OCI-LY7 (cell line): Measurements from ENCODE around the gene DUSP28. TPM values are rescaled to one million over a fixed set of nuclear protein-coding genes. Genes with fewer than 3 reads are reported as not detected.

Source experiments
- BruUV-seq: library from RNA; stranded (reverse); fragments of 400-500 nt; replicated peaks from 2 replicates; lab custom pipeline; 2021; lab: Mats Ljungman, UMichigan
- CTCF ChIA-PET: fragments of 300-600 bp; sonication (Branson Sonifier 250); formaldehyde crosslinking; loops from one replicate; lab custom pipeline; 2022; ENCODE audit warnings: antibody characterized with exemption; ENCODE audit not compliant: unreplicated experiment; lab: Charles Lee
- POLR2A ChIA-PET: fragments of 300-600 bp; sonication (Branson Sonifier 250); formaldehyde crosslinking; loops from one replicate; lab custom pipeline; 2022; ENCODE audit warnings: antibody characterized with exemption; lab: Charles Lee
- DNase-seq: peaks from one replicate; pipeline ENCODE4 v3.0.0-alpha.2; 2015; ENCODE audit warnings: low spot score
- H2AFZ ChIP-seq: fragments of 200-600 bp; sonication (generic), shearing (Covaris generic); 2 replicates; pipeline ENCODE4 v1.6.1; 2014; ENCODE audit warnings: mild to moderate bottlenecking, antibody characterized with exemption, low read length, moderate library complexity
- H3K27ac ChIP-seq: fragments of 200-600 bp; sonication (generic); 2 replicates; pipeline ENCODE4 v1.5.1; 2014; ENCODE audit warnings: mixed run types, low read depth, mild to moderate bottlenecking, moderate library complexity, low read length, inconsistent platforms; ENCODE audit not compliant: poor library complexity, severe bottlenecking
- H3K36me3 ChIP-seq: fragments of 200-600 bp; sonication (generic); 2 replicates; pipeline ENCODE4 v1.6.1; 2014; ENCODE audit warnings: mild to moderate bottlenecking, antibody characterized with exemption, low read length, moderate library complexity, mixed read lengths; ENCODE audit not compliant: insufficient read depth
- H3K4me1 ChIP-seq: fragments of 200-600 bp; sonication (generic); 2 replicates; pipeline ENCODE4 v1.5.1; 2014; ENCODE audit warnings: mild to moderate bottlenecking, low read length; ENCODE audit not compliant: insufficient read depth, poor library complexity, severe bottlenecking
- H3K4me2 ChIP-seq: fragments of 200-600 bp; sonication (generic); 2 replicates; pipeline ENCODE4 v1.6.1; 2014; ENCODE audit warnings: mild to moderate bottlenecking, low read length
- H3K4me3 ChIP-seq: fragments of 200-600 bp; sonication (generic); 2 replicates; pipeline ENCODE4 v1.5.1; 2014; ENCODE audit warnings: mild to moderate bottlenecking, low read depth, low read length; ENCODE audit not compliant: poor library complexity, severe bottlenecking
- H3K79me2 ChIP-seq: fragments of 200-600 bp; sonication (generic); 2 replicates; pipeline ENCODE4 v1.6.1; 2016; ENCODE audit warnings: low read depth, mild to moderate bottlenecking, low read length, moderate library complexity, mixed read lengths; ENCODE audit not compliant: insufficient read depth
- H3K9me2 ChIP-seq: fragments of 200-600 bp; sonication (generic); 2 replicates; pipeline ENCODE4 v1.6.1; 2016; ENCODE audit warnings: mild to moderate bottlenecking, low read length, mixed read lengths; ENCODE audit not compliant: insufficient read depth
- H3K9me3 ChIP-seq: fragments of 200-600 bp; sonication (generic); 2 replicates; pipeline ENCODE4 v1.6.1; 2014; ENCODE audit warnings: mild to moderate bottlenecking, mixed run types, low read length, mixed read lengths
- H4K20me1 ChIP-seq: fragments of 200-600 bp; sonication (generic); 2 replicates; pipeline ENCODE4 v1.6.1; 2014; ENCODE audit warnings: mild to moderate bottlenecking, antibody characterized with exemption, low read length, moderate library complexity, mixed read lengths; ENCODE audit not compliant: insufficient read depth
- EZH2phosphoT487 ChIP-seq: fragments of 200-600 bp; sonication (generic); IDR thresholded peaks from 2 replicates; pipeline ENCODE4 v1.6.1; 2018; ENCODE audit warnings: low read depth, borderline replicate concordance, mild to moderate bottlenecking, mixed run types, antibody characterized with exemption, low read length, moderate library complexity, mixed read lengths
- intact Hi-C: fragments of 100-400 bp; cut with micrococcal nuclease; formaldehyde crosslinking; loops from one replicate; pipeline ENCODE4 v1.10.0; 2022; ENCODE audit not compliant: unreplicated experiment
- total RNA-seq, 2 experiments: library from RNA; depleted of rRNA in 1 of 2; stranded (reverse); fragments of >200 nt in 1 of 2; shearing (Covaris generic) in 1 of 2; gene quantifications; 2 replicates each; pipeline ENCODE4 v1.2.3, GENCODE V29; 2014 to 2022
- TF ChIP-seq, protein P1 (sequence below): fragments of 200-600 bp; sonication (generic); conservative IDR thresholded peaks from 2 replicates; pipeline ENCODE4 v1.5.1; 2014; ENCODE audit warnings: mild to moderate bottlenecking, antibody characterized with exemption, low read length, moderate library complexity, mixed read lengths

DUSP28 gene
- total RNA-seq, 2 experiments from 2014 or later = 15.8 to 17.6 TPM

DNA sequence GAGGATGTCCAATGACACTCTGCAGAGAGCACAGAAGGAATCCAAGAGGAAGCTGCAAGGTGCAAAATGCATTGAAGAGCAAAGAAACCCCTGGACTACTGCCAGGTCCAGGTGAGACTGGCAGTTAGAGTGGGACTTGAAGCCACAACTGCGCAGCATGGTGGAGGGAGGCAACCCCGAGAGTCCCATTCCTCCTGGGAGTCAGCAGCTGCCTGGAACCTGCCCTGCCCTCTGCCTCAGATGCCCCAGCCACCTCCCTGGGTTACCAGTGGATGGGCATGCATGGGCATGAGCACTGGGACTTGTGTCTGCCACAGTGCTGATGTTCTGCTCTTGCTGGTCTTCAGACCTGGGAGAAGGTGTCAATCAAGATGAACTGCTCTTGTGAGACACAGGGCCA is 45.5 kb upstream of the DUSP28 start:
- BruUV-seq = no TSS peak
- POLR2A ChIA-PET = no interaction called here
- no peak overlapping the region for H3K4me3 ChIP-seq
- no peak overlapping the region for H3K27ac ChIP-seq
- H3K36me3 ChIP-seq = peaks cover 29% of the 10 kb centered on the region; the same call in 1 of the 2 replicates
- intact Hi-C loops = loop anchor here (1.0 kb wide), 2 partner anchors 42 to 71 kb away; no protein-coding TSS in a partner anchor
- no peaks in the 10 kb centered on the region for H4K20me1 ChIP-seq
- CTCF ChIA-PET = interaction anchor here (0.8 to 0.9 kb wide), 2 partner anchors 24 to 51 kb away, joined by 3 to 16 read pairs; no protein-coding TSS in a partner anchor
- DNase-seq = no peak
- no peak overlapping the region for H3K4me2 ChIP-seq
- H3K4me1 ChIP-seq = peaks cover 4% of the 10 kb centered on the region
- TF ChIP-seq, protein P1, sequence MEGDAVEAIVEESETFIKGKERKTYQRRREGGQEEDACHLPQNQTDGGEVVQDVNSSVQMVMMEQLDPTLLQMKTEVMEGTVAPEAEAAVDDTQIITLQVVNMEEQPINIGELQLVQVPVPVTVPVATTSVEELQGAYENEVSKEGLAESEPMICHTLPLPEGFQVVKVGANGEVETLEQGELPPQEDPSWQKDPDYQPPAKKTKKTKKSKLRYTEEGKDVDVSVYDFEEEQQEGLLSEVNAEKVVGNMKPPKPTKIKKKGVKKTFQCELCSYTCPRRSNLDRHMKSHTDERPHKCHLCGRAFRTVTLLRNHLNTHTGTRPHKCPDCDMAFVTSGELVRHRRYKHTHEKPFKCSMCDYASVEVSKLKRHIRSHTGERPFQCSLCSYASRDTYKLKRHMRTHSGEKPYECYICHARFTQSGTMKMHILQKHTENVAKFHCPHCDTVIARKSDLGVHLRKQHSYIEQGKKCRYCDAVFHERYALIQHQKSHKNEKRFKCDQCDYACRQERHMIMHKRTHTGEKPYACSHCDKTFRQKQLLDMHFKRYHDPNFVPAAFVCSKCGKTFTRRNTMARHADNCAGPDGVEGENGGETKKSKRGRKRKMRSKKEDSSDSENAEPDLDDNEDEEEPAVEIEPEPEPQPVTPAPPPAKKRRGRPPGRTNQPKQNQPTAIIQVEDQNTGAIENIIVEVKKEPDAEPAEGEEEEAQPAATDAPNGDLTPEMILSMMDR = no peak
- TF ChIP-seq EZH2phosphoT487 = no peak
- no peaks in the 10 kb centered on the region for H3K9me3 ChIP-seq
- H3K9me2 ChIP-seq = no peaks in the 10 kb centered on the region
- no peak overlapping the region for H2AFZ ChIP-seq
- H3K79me2 ChIP-seq = no peaks in the 10 kb centered on the region

DNA sequence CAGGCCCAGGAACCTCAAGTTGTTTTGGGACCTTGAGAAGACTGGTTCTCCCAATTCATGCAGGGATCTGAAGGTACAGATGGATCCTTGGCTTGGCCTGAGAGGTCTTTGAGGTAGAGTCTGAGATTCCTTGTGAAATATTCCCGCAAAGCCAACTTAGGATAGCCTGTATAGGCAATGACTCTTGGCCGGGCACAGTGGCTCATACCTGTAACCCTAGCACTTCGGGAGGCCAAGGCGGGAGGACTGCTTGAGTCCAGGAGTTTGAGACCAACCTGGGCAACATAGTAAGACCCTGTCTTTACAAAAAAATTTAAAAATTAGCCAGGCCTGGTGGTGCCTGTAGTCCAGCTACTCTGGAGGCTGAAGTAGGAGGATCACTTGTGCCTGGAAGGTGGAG is 42.8 kb upstream of the DUSP28 start:
- Histone ChIP-seq H2AFZ (no peak overlapping the region), H3K4me1 (peaks cover 4% of the 10 kb centered on the region), H3K9me2 (no peaks in the 10 kb centered on the region), H3K79me2 (no peaks in the 10 kb centered on the region), H4K20me1 (no peaks in the 10 kb centered on the region), H3K9me3 (peaks cover 6% of the 10 kb centered on the region), H3K36me3 (peaks cover 27% of the 10 kb centered on the region), H3K4me3 (no peak overlapping the region), H3K27ac (no peak overlapping the region), H3K4me2 (no peak overlapping the region)
- intact Hi-C loops = no loop called here
- TF ChIP-seq, protein P1 = no peak
- TF ChIP-seq EZH2phosphoT487 = no peak
- POLR2A ChIA-PET = interaction anchor here (0.6 kb wide), 1 partner anchor 25 kb away, joined by 3 read pairs; no protein-coding TSS in a partner anchor
- DNase-seq = no peak
- CTCF ChIA-PET = no interaction called here
- BruUV-seq = no TSS peak

DNA sequence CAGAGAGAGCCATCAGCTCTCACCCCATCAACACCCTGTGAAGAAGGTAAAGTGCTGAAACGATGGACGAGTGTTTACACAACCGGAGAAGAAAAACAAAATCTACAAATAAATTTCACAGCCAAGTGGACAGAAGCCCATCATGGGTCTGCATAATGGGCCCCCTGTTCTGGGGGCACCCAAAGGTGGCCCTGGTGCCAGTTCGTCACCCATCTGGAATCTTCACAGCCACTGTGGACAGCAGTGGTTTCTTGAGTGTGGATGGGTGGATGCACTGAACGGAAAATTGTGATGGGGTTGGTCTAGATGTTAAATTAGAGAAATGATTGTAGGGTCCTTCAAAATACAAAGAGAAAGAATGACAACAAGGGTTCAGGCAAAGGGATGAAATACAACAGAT is 41.2 kb upstream of the DUSP28 start:
- H3K9me3 ChIP-seq = peaks cover 12% of the 10 kb centered on the region
- H4K20me1 ChIP-seq = no peaks in the 10 kb centered on the region
- BruUV-seq = no TSS peak
- ChIA-PET CTCF (no interaction called here), POLR2A (no interaction called here)
- TF ChIP-seq EZH2phosphoT487 = no peak
- H3K4me3 ChIP-seq = no peak overlapping the region
- DNase-seq = no peak
- intact Hi-C loops = no loop called here
- peaks cover 38% of the 10 kb centered on the region for H3K36me3 ChIP-seq
- H3K79me2 ChIP-seq = no peaks in the 10 kb centered on the region
- peaks cover 3% of the 10 kb centered on the region for H3K4me1 ChIP-seq
- no peak overlapping the region for H2AFZ ChIP-seq
- H3K9me2 ChIP-seq = no peaks in the 10 kb centered on the region
- H3K4me2 ChIP-seq = no peak overlapping the region
- no peak overlapping the region for H3K27ac ChIP-seq
